Measurements from ENCODE around the gene AMN1.

The AMN1 gene

GRCh38 chr12:31728917-31729640 lies at the start of gene AMN1:
AMN1 (minus strand) TSS chr12:31729021; CDS start chr12:31729008, 13 bp downstream.
- ATAC-seq: peak; percentile 99
- no peak for TF ChIP-seq ISL1 (CRISPR knock-in tag; IDR thresholded peaks at IDR 0.05)
- no peak for TF ChIP-seq PPARA (CRISPR knock-in tag; IDR thresholded peaks at IDR 0.05; ENCODE audit: borderline replicate concordance)
- peak; percentile 14; the same call in 1 of the 2 replicates for TF ChIP-seq TSHZ2 (CRISPR knock-in tag; IDR thresholded peaks at IDR 0.05)
- TF ChIP-seq RARB (CRISPR knock-in tag; IDR thresholded peaks at IDR 0.05): no peak
- TF ChIP-seq ARNTL (CRISPR knock-in tag; IDR thresholded peaks at IDR 0.05; ENCODE audit: borderline replicate concordance, low read depth): no peak
- peak; percentile 46; the same call in 1 of the 2 replicates for TF ChIP-seq ZFP3 (CRISPR knock-in tag; IDR thresholded peaks at IDR 0.05)
- TF ChIP-seq CREB5 (CRISPR knock-in tag; IDR thresholded peaks at IDR 0.05; ENCODE audit: low read depth): no peak

GRCh38 chr12:31773867-31774266 lies 45.0 kb upstream of the AMN1 start:
- TF ChIP-seq PPARA (CRISPR knock-in tag; IDR thresholded peaks at IDR 0.05; ENCODE audit: borderline replicate concordance): no peak
- no peak for TF ChIP-seq ZNF565 (CRISPR knock-in tag; conservative IDR thresholded peaks at IDR 0.05; ENCODE audit: low read depth)
- TF ChIP-seq CSDC2 (CRISPR knock-in tag; IDR thresholded peaks at IDR 0.05): no peak
- peak; percentile 59; the same call in 1 of the 2 replicates for TF ChIP-seq ZNF70 (CRISPR knock-in tag; IDR thresholded peaks at IDR 0.05)
- TF ChIP-seq ARNTL (CRISPR knock-in tag; IDR thresholded peaks at IDR 0.05; ENCODE audit: borderline replicate concordance, low read depth): no peak
- ATAC-seq: peak; percentile 45; the same call in 2 of the 3 replicates

- ATAC-seq: no peak
- peak; percentile 35; the same call in 1 of the 2 replicates for TF ChIP-seq TCF4 (CRISPR knock-in tag; IDR thresholded peaks at IDR 0.05; ENCODE audit: borderline replicate concordance)
- peak; percentile 75 for TF ChIP-seq ISL1 (CRISPR knock-in tag; IDR thresholded peaks at IDR 0.05)
- TF ChIP-seq OSR1 (CRISPR knock-in tag; IDR thresholded peaks at IDR 0.05): no peak
- TF ChIP-seq SNAI2 (CRISPR knock-in tag; IDR thresholded peaks at IDR 0.05): peak; percentile 35; the same call in 1 of the 2 replicates
- no peak for TF ChIP-seq ESRRG (CRISPR knock-in tag; IDR thresholded peaks at IDR 0.05)
- 0 out of 2 replicates have a peak, but pooled peaks have one; percentile 21 for TF ChIP-seq TSHZ2 (CRISPR knock-in tag; IDR thresholded peaks at IDR 0.05)
- no peak for TF ChIP-seq TOX (CRISPR knock-in tag; IDR thresholded peaks at IDR 0.05; ENCODE audit: borderline replicate concordance)
Observed at GRCh38 chr12:31773223-31773750, 44.5 kb upstream of the AMN1 start.

GRCh38 chr12:31772685-31773222 lies 43.9 kb upstream of the AMN1 start:
- no peak for ATAC-seq
- no peak for TF ChIP-seq ZNF8 (CRISPR knock-in tag; IDR thresholded peaks at IDR 0.05)
- TF ChIP-seq OSR1 (CRISPR knock-in tag; IDR thresholded peaks at IDR 0.05): no peak

- no peak for ATAC-seq
- no peak for TF ChIP-seq ESRRG (CRISPR knock-in tag; IDR thresholded peaks at IDR 0.05)
- TF ChIP-seq ISL1 (CRISPR knock-in tag; IDR thresholded peaks at IDR 0.05): no peak
- no peak for TF ChIP-seq ARNTL (CRISPR knock-in tag; IDR thresholded peaks at IDR 0.05; ENCODE audit: borderline replicate concordance, low read depth)
- TF ChIP-seq POU6F1 (CRISPR knock-in tag; IDR thresholded peaks at IDR 0.05; ENCODE audit: borderline replicate concordance, low read depth): no peak
- no peak for TF ChIP-seq TSHZ2 (CRISPR knock-in tag; IDR thresholded peaks at IDR 0.05)
- no peak for TF ChIP-seq TCF4 (CRISPR knock-in tag; IDR thresholded peaks at IDR 0.05; ENCODE audit: borderline replicate concordance)
- no peak for TF ChIP-seq GLIS3 (CRISPR knock-in tag; IDR thresholded peaks at IDR 0.05)
- no peak for TF ChIP-seq ZNF8 (CRISPR knock-in tag; IDR thresholded peaks at IDR 0.05)
Observed at GRCh38 chr12:31772186-31772585, 43.4 kb upstream of the AMN1 start.
